GM19035 (cell line): ENCODE measurements around the gene KCNQ1.

Experiments
- ATAC-seq: cut with Tn5 transposase; IDR thresholded peaks from one replicate; pipeline ENCODE4 v1.9.1; 2021; ENCODE audit not compliant: unreplicated experiment

The KCNQ1 gene

GRCh38 chr11:2788168-2789071 is 343.6 kb downstream of the KCNQ1 start:
- no peak for ATAC-seq

GRCh38 chr11:2789331-2789730 is 344.5 kb downstream of the KCNQ1 start:
- no peak for ATAC-seq

GRCh38 chr11:2789791-2790567 is 345.2 kb downstream of the KCNQ1 start:
- ATAC-seq, result no peak

GRCh38 chr11:2790568-2790921 is 345.7 kb downstream of the KCNQ1 start:
- no peak for ATAC-seq

GRCh38 chr11:2791139-2791520 is 346.3 kb downstream of the KCNQ1 start:
- no peak for ATAC-seq

- ATAC-seq, result no peak
Measured at GRCh38 chr11:2791521-2792380, 346.9 kb downstream of the KCNQ1 start.

- no peak for ATAC-seq
Measured at GRCh38 chr11:2792381-2793250, 347.8 kb downstream of the KCNQ1 start.

GRCh38 chr11:2793701-2794045 is 348.9 kb downstream of the KCNQ1 start:
- no peak for ATAC-seq

- ATAC-seq, result no peak
Measured at GRCh38 chr11:2794046-2794967, 349.5 kb downstream of the KCNQ1 start.

- ATAC-seq, result no peak
Measured at GRCh38 chr11:2794968-2795322, 350.1 kb downstream of the KCNQ1 start.

- no peak for ATAC-seq
Measured at GRCh38 chr11:2795491-2795991, 350.7 kb downstream of the KCNQ1 start.

- no peak for ATAC-seq
Measured at GRCh38 chr11:2796091-2796490, 351.3 kb downstream of the KCNQ1 start.

GRCh38 chr11:2796508-2797113 is 351.8 kb downstream of the KCNQ1 start:
- no peak for ATAC-seq

- ATAC-seq, result no peak
Measured at GRCh38 chr11:2797121-2797711, 352.4 kb downstream of the KCNQ1 start.

GRCh38 chr11:2797741-2798361 is 353.0 kb downstream of the KCNQ1 start:
- ATAC-seq, result no peak

- no peak for ATAC-seq
Measured at GRCh38 chr11:2798951-2799761, 354.3 kb downstream of the KCNQ1 start.
